IPS-15b (cell line): ENCODE data around the gene TMEM233.

Source experiments
- H3K27me3 ChIP-seq: one replicate; pipeline ENCODE4 v1.6.1; 2013; ENCODE audit warnings: low read length; ENCODE audit not compliant: control insufficient read depth, insufficient read depth
- H3K36me3 ChIP-seq: one replicate; pipeline ENCODE4 v1.6.1; 2013; ENCODE audit warnings: low read length; ENCODE audit not compliant: control insufficient read depth, insufficient read depth
- H3K4me1 ChIP-seq: one replicate; pipeline ENCODE4 v1.6.1; 2013; ENCODE audit warnings: mild to moderate bottlenecking, low read length; ENCODE audit not compliant: control insufficient read depth, insufficient read depth
- H3K4me3 ChIP-seq: one replicate; pipeline ENCODE4 v1.5.1; 2013; ENCODE audit warnings: low read depth, low read length
- H3K9ac ChIP-seq: one replicate; pipeline ENCODE4 v1.6.1; 2013; ENCODE audit warnings: low read depth, mild to moderate bottlenecking, low read length
- H3K9me3 ChIP-seq: one replicate; pipeline ENCODE4 v1.6.1; 2013; ENCODE audit warnings: mild to moderate bottlenecking, low read length; ENCODE audit not compliant: control insufficient read depth, insufficient read depth

The TMEM233 gene

GRCh38 chr12:119676573-119676972, 83.0 kb downstream of the TMEM233 start:
- Histone ChIP-seq H3K27me3 (no peaks in the 10 kb centered on the region), H3K4me3 (no peak overlapping the region), H3K9ac (no peak overlapping the region), H3K36me3 (peaks cover 66% of the 10 kb centered on the region), H3K4me1 (peaks cover 6% of the 10 kb centered on the region), H3K9me3 (no peaks in the 10 kb centered on the region)

DNA sequence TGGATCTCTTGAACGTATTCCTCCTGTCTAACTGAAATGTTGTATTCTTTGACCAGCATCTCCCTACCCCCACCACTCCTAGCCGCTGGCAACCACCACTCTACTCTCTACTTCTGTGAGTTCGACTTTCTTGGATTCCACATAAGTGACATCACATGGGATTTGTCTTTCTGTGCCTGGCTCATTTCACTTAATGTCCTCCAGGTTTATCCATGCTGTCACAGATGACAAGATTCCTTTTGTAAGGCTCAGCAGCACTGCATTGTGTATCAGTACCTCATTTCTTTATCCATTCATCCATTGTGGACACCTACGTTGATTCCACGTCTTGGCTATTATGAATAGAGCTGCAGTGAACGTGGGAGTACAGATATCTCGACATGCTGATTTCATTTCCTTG, 84.9 kb downstream of the TMEM233 start:
- Histone ChIP-seq H3K36me3 (peaks cover 58% of the 10 kb centered on the region), H3K4me3 (no peak overlapping the region), H3K9ac (no peak overlapping the region), H3K9me3 (no peaks in the 10 kb centered on the region), H3K4me1 (peaks cover 12% of the 10 kb centered on the region), H3K27me3 (no peaks in the 10 kb centered on the region)

GRCh38 chr12:119679081-119679480, 85.5 kb downstream of the TMEM233 start:
- peaks cover 12% of the 10 kb centered on the region for H3K4me1 ChIP-seq
- H3K4me3 ChIP-seq: no peak overlapping the region
- H3K36me3 ChIP-seq: peaks cover 56% of the 10 kb centered on the region
- no peaks in the 10 kb centered on the region for H3K27me3 ChIP-seq
- H3K9me3 ChIP-seq: no peaks in the 10 kb centered on the region
- H3K9ac ChIP-seq: no peak overlapping the region

DNA sequence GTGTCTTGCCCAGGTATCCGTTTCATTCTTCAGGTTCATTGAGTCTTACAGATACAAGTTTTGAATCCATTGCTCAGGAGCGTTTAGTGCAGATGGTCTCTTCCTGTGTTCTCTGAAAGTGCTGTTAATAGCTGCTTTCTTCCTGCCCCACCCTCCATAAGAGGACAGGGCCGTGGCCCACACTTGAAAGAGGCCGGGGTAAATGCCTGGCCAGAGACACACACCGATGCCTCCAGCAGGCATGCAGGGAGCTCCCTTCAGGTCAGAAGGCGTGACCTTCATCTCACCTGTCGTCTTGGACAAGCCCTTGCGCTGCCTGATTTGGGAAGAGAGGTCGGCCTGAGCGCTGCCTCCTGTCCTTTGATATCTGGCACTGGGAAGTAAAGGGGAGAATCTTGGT, 85.9 kb downstream of the TMEM233 start:
- no peaks in the 10 kb centered on the region for H3K27me3 ChIP-seq
- H3K9me3 ChIP-seq: no peaks in the 10 kb centered on the region
- H3K36me3 ChIP-seq: peaks cover 52% of the 10 kb centered on the region
- no peak overlapping the region for H3K4me3 ChIP-seq
- no peak overlapping the region for H3K9ac ChIP-seq
- peaks cover 12% of the 10 kb centered on the region for H3K4me1 ChIP-seq

- Histone ChIP-seq H3K4me1 (peaks cover 12% of the 10 kb centered on the region), H3K27me3 (no peaks in the 10 kb centered on the region), H3K36me3 (peaks cover 38% of the 10 kb centered on the region), H3K4me3 (no peak overlapping the region), H3K9ac (no peak overlapping the region), H3K9me3 (no peaks in the 10 kb centered on the region)
Measured at GRCh38 chr12:119681111-119681510, 87.5 kb downstream of the TMEM233 start.

DNA sequence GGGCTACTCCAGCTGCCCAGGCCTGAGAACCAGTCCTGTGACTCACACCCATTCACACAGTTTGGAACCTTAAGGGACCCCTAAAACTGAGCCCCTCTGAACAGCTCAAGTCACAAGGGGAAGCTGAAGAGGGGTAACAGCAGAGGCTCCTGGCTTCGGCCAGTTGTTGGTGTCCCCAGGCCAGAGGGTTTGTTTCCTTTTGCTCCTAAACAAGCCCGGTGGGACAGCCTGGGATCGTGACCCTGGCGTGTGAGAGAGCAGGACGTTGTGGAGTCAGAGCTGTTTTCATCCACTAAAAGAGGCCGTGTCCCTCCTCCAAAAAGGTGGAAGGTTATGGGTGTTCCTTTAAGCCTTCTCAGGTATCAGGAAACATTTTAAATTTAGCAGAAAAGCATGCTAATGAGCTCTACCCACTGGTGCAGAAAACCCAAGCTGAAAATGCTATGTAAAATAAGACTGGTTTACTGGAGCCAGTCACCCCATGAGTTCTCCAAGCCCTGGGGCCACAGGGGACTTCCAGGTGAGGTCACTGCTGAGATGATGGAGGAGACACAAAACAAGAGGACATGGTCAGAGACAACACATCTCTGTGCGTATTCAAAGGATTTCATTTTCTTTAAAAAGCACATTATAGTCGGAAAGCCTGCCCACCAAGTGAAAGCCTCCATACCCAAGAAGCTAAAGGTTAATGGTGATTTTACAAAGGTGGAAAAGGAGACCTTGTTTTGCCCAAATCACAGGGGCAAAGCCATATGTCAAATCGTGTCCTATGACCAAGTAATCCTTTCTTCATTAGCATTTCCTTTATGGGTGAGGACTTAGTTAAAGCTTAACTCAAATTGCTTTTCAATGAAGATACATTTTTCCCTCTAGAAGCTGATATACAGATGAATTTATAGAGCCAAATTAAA, 88.4 kb downstream of the TMEM233 start:
- H3K4me3 ChIP-seq: no peak overlapping the region
- no peak overlapping the region for H3K9ac ChIP-seq
- no peaks in the 10 kb centered on the region for H3K27me3 ChIP-seq
- peaks cover 12% of the 10 kb centered on the region for H3K4me1 ChIP-seq
- H3K36me3 ChIP-seq: peaks cover 39% of the 10 kb centered on the region
- H3K9me3 ChIP-seq: no peaks in the 10 kb centered on the region

DNA sequence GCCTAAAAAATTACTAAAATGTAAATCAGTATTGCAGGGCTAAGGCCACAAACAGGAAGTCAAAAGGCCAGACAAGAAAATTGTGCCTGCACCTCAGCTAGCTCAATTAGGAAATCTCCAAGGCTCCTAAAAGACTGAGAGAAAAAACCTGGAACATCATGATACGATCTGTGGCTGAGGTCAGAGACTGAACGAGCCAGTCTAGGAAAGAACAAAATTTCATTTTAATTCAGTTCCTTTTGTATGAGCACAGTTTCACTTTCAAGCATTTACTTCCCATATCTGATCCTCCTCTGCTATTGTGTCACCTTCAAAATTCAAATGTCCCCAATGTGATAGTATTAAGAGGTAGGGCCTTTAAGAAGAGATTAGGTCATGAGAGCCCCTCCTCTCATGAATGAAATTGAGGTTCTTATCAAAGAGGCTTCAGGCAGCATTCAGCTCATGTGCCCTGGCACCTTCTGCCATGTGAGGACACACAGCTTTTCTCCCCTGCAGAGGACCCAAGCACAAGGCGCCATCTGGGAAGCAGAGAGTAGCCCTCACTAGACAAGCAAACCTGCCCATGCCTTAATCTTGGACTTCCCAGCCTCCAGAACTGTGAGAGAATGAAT, 89.2 kb downstream of the TMEM233 start:
- no peaks in the 10 kb centered on the region for H3K27me3 ChIP-seq
- H3K4me1 ChIP-seq: peaks cover 12% of the 10 kb centered on the region
- H3K36me3 ChIP-seq: peaks cover 37% of the 10 kb centered on the region
- H3K9me3 ChIP-seq: no peaks in the 10 kb centered on the region
- H3K9ac ChIP-seq: no peak overlapping the region
- no peak overlapping the region for H3K4me3 ChIP-seq

- Histone ChIP-seq H3K4me3 (no peak overlapping the region), H3K27me3 (no peaks in the 10 kb centered on the region), H3K4me1 (peaks cover 12% of the 10 kb centered on the region), H3K36me3 (peaks cover 37% of the 10 kb centered on the region), H3K9me3 (no peaks in the 10 kb centered on the region), H3K9ac (no peak overlapping the region)
Measured at GRCh38 chr12:119683413-119683812, 89.8 kb downstream of the TMEM233 start.

DNA sequence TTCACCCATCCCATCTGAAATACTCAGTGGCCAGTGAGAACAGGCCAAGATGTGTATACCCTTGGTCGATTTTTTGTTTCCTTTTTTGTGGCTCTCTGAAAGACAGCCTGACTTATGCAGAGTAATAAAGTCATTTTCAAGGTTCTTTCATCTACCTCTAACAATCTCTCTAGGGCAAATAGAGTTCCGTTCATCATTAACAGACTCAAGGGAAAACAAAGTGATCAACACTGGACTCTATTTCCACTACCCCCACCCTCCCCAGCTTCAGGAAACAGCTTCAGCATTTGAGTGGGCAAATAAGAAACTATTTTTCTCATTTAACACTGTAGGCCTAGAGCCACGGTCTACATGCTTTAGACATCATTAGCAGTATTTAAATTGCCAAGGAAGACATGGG, 90.2 kb downstream of the TMEM233 start:
- Histone ChIP-seq H3K36me3 (peaks cover 34% of the 10 kb centered on the region), H3K9ac (no peak overlapping the region), H3K9me3 (no peaks in the 10 kb centered on the region), H3K27me3 (no peaks in the 10 kb centered on the region), H3K4me3 (no peak overlapping the region), H3K4me1 (peaks cover 9% of the 10 kb centered on the region)

GRCh38 chr12:119684711-119685369, 91.3 kb downstream of the TMEM233 start:
- no peak overlapping the region for H3K4me3 ChIP-seq
- H3K9ac ChIP-seq: no peak overlapping the region
- no peaks in the 10 kb centered on the region for H3K27me3 ChIP-seq
- peaks cover 7% of the 10 kb centered on the region for H3K4me1 ChIP-seq
- peaks cover 28% of the 10 kb centered on the region for H3K36me3 ChIP-seq
- H3K9me3 ChIP-seq: no peaks in the 10 kb centered on the region

DNA sequence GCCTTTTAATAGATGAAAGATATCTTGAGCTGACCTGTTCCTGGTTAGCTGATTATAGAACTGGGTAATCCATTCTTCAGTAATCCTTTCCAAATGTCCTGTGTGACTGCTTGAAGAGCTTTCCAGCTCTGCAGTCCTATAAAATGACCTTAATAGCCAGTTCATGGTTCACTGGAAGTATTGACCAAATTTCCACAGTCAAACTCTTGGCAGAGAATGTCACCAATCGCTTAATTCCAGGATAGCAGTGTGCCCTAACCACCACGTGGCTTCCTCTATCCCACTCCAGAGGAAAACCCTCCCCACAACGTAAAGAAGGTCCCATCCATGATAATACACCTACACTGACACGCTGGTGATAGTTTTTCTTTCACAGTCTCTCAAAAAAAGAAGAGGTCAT, 91.8 kb downstream of the TMEM233 start:
- Histone ChIP-seq H3K27me3 (no peaks in the 10 kb centered on the region), H3K9me3 (no peaks in the 10 kb centered on the region), H3K9ac (no peak overlapping the region), H3K4me1 (peaks cover 7% of the 10 kb centered on the region), H3K4me3 (no peak overlapping the region), H3K36me3 (peaks cover 23% of the 10 kb centered on the region)
